GM12891 (cell line): ENCODE data around the gene UNC13C.

Source experiments
- PAX5 ChIP-seq: IDR thresholded peaks from 2 replicates; pipeline ENCODE4 v1.6.1; 2011; ENCODE audit warnings: low read length, moderate library complexity, mild to moderate bottlenecking; ENCODE audit not compliant: insufficient read depth, severe bottlenecking
- POLR2A ChIP-seq: IDR thresholded peaks from 2 replicates; pipeline ENCODE4 v1.6.1; 2011; ENCODE audit warnings: low read depth, low read length, control low read depth
- POLR2AphosphoS5 ChIP-seq: IDR thresholded peaks from 2 replicates; pipeline ENCODE4 v1.6.1; 2011; ENCODE audit warnings: low read depth, low read length, control low read depth
- POU2F2 ChIP-seq: IDR thresholded peaks from 2 replicates; pipeline ENCODE4 v1.6.1; 2011; ENCODE audit warnings: low read depth, mild to moderate bottlenecking, control low read depth, low read length, moderate library complexity
- SPI1 ChIP-seq: IDR thresholded peaks from 2 replicates; pipeline ENCODE4 v1.6.1; 2011; ENCODE audit warnings: low read depth, low read length, control low read depth

DNA sequence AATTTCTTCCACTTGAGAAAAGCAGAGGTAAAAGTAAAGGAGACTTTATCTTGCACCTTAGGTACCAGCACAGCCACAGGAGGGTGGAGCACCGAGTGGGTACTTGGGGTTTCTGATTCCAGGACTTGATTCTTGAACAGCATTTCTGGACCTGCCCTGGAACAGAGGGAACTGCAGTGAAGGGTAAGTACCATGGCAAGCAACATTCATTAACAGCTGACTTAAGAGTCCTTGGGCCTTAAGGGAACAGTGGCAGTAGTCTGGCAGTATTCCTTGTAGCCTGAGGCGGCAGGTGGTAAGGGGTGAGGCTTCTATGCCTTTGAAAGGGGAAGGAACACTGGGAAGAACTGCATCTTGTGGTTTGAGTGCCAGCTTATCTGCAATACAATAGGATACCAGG, 666.6 kb downstream of the UNC13C start:
- no peak for TF ChIP-seq POLR2A
- no peak for TF ChIP-seq POLR2AphosphoS5
- no peak for TF ChIP-seq POU2F2
- no peak for TF ChIP-seq PAX5
- no peak for TF ChIP-seq SPI1
